Measurements from ENCODE around the gene GSTM3.
"Not testable (repeated sequence)": the region's sequence is repeated elsewhere in the genome, so short reads cannot be mapped to it uniquely, and the experiment has no call there.

GSTM3 gene

DNA sequence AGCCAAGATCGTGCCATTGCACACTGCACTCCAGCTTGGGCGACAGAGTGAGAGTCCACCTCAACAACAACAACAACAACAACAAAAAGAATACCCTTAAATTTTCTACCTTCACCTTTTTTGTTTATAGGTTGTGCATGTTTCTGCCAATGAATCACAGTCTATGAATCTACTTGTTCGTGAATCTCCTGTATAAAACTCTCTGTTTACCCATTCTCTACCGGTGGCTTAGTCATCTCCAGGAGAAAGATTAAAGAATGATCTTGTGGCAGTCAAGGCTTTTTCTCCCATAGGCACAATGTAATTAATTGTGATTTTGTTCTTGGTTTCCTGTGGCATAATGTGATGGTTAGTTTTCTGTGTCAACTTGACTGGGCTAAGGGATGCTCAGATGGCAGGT, 43.0 kb downstream of the GSTM3 start:
- H3K4me1 ChIP-seq (ENCODE audit: control insufficient read depth, low read depth, low read length); H3K9ac ChIP-seq (ENCODE audit: low read length); H3K4me3 ChIP-seq (ENCODE audit: low read length); H3K27ac ChIP-seq (ENCODE audit: low read length); H3K9me3 ChIP-seq (ENCODE audit: control insufficient read depth, low read depth, low read length); H3K36me3 ChIP-seq (ENCODE audit: control insufficient read depth, low read depth, low read length); H3K27me3 ChIP-seq (ENCODE audit: control insufficient read depth, insufficient read depth, low read length): not testable (repeated sequence)

DNA sequence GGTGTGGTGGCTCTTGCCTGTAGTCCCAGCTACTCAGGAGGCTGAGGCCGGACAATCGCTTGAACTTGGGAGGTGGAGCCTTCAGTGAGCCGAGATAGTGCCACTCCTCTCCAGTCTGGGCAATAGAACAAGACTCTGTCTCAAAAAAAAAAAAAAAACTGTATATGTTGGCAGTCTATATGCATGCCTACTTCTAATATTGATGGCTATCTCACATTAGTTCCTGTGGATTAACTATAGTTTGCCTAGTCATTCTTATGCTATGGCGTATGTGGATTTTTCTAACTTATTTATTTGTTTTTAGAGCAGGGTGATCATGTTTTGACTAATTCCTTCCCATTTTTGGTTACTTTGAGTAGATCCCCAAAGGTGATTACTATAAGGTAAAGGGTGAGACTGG, 43.8 kb downstream of the GSTM3 start:
- H3K27me3 ChIP-seq (ENCODE audit: control insufficient read depth, insufficient read depth, low read length): no peaks in the 10 kb centered on the region
- H3K4me3 ChIP-seq (ENCODE audit: low read length): no peak overlapping the region
- no peaks in the 10 kb centered on the region for H3K4me1 ChIP-seq (ENCODE audit: control insufficient read depth, low read depth, low read length)
- H3K36me3 ChIP-seq (ENCODE audit: control insufficient read depth, low read depth, low read length): no peaks in the 10 kb centered on the region
- H3K27ac ChIP-seq (ENCODE audit: low read length): no peak overlapping the region
- no peaks in the 10 kb centered on the region for H3K9me3 ChIP-seq (ENCODE audit: control insufficient read depth, low read depth, low read length)
- no peak overlapping the region for H3K9ac ChIP-seq (ENCODE audit: low read length)

DNA sequence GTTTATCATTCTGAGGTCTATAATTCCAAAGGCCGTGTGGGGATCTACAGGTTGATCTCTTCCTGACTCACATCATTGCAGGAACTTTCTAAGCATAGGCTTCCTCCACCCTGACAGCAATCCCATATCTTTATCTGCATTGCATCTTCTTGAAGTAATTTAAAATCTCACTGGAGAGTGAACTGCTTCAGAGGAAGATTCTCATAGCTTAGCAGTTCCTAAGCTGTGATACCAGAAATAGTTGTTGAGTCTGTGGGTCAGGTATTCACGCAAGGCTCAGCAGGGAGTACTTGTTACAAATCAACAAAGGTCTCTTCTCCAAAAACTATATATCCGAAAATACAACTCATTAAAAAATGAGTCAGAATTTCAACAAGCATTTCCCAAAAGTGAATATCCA, 45.7 kb downstream of the GSTM3 start:
- H3K9ac ChIP-seq (ENCODE audit: low read length); H3K27me3 ChIP-seq (ENCODE audit: control insufficient read depth, insufficient read depth, low read length); H3K4me1 ChIP-seq (ENCODE audit: control insufficient read depth, low read depth, low read length); H3K9me3 ChIP-seq (ENCODE audit: control insufficient read depth, low read depth, low read length); H3K4me3 ChIP-seq (ENCODE audit: low read length); H3K36me3 ChIP-seq (ENCODE audit: control insufficient read depth, low read depth, low read length); H3K27ac ChIP-seq (ENCODE audit: low read length): not testable (repeated sequence)

DNA sequence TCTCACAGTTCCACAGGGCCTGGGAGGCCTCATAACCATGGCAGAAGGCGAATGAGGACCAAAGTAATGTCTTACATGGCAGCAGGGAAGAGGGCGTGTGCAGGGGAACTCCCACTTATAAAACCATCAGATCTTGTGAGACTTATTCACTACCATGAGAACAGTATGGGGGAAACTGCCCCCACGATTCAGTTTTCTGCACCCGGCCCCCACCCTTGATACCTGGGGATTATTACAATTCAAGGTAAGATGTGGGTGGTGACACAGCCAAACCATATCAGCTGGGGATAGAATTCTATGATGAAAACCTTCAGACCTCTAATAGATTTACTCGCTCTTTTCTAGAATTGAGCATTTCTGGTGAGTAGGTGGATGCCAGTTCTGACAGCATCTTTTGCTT, 46.4 kb downstream of the GSTM3 start:
- H3K4me1 ChIP-seq (ENCODE audit: control insufficient read depth, low read depth, low read length); H3K4me3 ChIP-seq (ENCODE audit: low read length); H3K9me3 ChIP-seq (ENCODE audit: control insufficient read depth, low read depth, low read length); H3K27me3 ChIP-seq (ENCODE audit: control insufficient read depth, insufficient read depth, low read length); H3K27ac ChIP-seq (ENCODE audit: low read length); H3K9ac ChIP-seq (ENCODE audit: low read length); H3K36me3 ChIP-seq (ENCODE audit: control insufficient read depth, low read depth, low read length): not testable (repeated sequence)

DNA sequence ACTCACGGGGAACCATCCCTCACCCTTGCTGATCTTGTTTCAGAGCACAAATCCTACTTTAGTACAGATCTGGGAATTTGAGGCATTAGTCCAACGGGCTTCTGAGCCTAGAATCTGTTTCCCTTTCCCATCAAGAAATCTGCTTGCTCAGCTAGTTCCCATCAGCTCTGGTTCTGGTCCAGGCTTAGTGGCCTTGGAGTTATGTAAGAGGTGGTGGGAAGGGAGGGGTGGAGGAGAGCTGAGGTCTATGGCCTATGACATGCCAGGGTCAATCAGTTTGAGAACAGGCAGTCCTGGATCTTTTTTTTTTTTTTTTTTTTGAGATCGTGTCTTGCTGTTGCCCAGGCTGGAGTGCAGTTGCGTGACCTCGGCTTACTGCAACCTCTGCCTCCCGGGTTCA, 49.1 kb downstream of the GSTM3 start:
- Histone ChIP-seq H3K9ac (ENCODE audit: low read length) (no peak overlapping the region), H3K4me3 (ENCODE audit: low read length) (no peak overlapping the region)

DNA sequence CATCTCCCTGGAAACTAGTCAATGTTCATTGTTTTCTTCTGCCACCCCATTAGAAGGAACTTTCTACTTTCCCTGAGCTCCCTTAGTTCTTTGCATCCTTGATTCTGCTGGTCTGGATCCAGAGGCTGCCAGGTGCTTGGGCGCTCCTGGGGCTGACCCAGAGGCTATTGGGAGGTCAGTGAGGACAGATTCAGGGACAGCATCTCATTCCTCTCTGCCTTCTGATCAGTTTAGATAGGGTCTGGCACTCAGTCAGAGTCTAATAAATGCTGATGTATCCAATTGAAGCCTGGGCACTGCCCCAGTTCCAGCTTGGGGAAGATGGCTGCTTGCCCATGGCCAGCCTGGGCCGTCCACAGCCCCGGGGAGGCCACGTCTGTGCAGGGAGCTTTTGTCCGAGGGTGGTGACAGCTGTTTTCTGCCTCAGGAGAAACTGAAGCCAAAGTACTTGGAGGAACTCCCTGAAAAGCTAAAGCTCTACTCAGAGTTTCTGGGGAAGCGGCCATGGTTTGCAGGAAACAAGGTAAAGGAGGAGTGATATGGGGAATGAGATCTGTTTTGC, 50.9 kb downstream of the GSTM3 start:
- no peak overlapping the region for H3K9ac ChIP-seq (ENCODE audit: low read length)
- no peak overlapping the region for H3K27ac ChIP-seq (ENCODE audit: low read length)
- H3K36me3 ChIP-seq (ENCODE audit: control insufficient read depth, low read depth, low read length): no peaks in the 10 kb centered on the region
- no peaks in the 10 kb centered on the region for H3K9me3 ChIP-seq (ENCODE audit: control insufficient read depth, low read depth, low read length)
- no peaks in the 10 kb centered on the region for H3K4me1 ChIP-seq (ENCODE audit: control insufficient read depth, low read depth, low read length)
- H3K4me3 ChIP-seq (ENCODE audit: low read length): no peak overlapping the region
- no peaks in the 10 kb centered on the region for H3K27me3 ChIP-seq (ENCODE audit: control insufficient read depth, insufficient read depth, low read length)

More for the DNA sequence above, 49.1 kb downstream of the GSTM3 start:
- no peaks in the 10 kb centered on the region for H3K4me1 ChIP-seq (ENCODE audit: control insufficient read depth, low read depth, low read length)
- no peaks in the 10 kb centered on the region for H3K9me3 ChIP-seq (ENCODE audit: control insufficient read depth, low read depth, low read length)
- no peaks in the 10 kb centered on the region for H3K36me3 ChIP-seq (ENCODE audit: control insufficient read depth, low read depth, low read length)
- no peaks in the 10 kb centered on the region for H3K27me3 ChIP-seq (ENCODE audit: control insufficient read depth, insufficient read depth, low read length)
- no peak overlapping the region for H3K27ac ChIP-seq (ENCODE audit: low read length)

DNA sequence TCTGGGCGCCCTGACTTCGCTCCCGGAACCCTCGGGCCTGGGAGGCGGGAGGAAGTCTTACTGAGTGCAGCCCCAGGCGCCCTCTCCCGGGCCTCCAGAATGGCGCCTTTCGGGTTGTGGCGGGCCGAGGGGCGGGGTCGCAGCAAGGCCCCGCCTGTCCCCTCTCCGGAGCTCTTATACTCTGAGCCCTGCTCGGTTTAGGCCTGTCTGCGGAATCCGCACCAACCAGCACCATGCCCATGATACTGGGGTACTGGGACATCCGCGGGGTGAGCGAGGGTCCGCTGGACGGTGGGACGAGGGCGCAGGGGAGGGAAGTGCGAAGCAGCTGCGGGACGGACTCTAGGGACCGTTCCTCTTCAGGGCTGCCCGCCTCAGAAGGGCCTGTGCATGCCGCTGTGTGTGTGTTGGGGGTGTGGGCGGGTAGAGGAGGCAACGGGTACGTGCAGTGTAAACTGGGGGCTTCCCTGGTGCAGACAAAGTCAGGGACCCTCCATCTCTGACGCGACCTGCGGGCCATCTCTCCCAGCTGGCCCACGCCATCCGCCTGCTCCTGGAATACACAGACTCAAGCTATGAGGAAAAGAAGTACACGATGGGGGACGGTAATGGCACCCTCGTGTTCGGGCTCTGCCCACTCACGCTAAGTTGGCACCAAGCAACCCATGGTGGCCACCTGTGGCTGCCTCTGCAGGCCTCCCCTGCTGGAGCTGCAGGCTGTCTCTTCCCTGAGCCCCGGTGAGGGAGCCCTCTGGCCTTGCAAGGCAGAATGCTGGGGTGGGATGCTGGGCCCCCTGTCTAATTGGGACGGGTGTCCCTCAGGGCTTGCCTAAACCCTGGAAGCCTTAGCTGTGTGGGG, 53.0 kb downstream of the GSTM3 start, which contains the start of gene GSTM1:
Gene GSTM1 (plus strand): TSS at position 177 of the 859 bp plus-strand sequence. CDS start 57 bp downstream, at position 234.
- peak within 1 kb of the TSS; percentile 36 for H3K9ac ChIP-seq (ENCODE audit: low read length)
- H3K4me3 ChIP-seq (ENCODE audit: low read length): peak within 1 kb of the TSS; percentile 66
- H3K27me3 ChIP-seq (ENCODE audit: control insufficient read depth, insufficient read depth, low read length): no peaks in the 10 kb centered on the region
- no peaks in the 10 kb centered on the region for H3K36me3 ChIP-seq (ENCODE audit: control insufficient read depth, low read depth, low read length)
- no peaks in the 10 kb centered on the region for H3K4me1 ChIP-seq (ENCODE audit: control insufficient read depth, low read depth, low read length)
- no peaks in the 10 kb centered on the region for H3K9me3 ChIP-seq (ENCODE audit: control insufficient read depth, low read depth, low read length)
- no peak within 1 kb of the TSS for H3K27ac ChIP-seq (ENCODE audit: low read length)

DNA sequence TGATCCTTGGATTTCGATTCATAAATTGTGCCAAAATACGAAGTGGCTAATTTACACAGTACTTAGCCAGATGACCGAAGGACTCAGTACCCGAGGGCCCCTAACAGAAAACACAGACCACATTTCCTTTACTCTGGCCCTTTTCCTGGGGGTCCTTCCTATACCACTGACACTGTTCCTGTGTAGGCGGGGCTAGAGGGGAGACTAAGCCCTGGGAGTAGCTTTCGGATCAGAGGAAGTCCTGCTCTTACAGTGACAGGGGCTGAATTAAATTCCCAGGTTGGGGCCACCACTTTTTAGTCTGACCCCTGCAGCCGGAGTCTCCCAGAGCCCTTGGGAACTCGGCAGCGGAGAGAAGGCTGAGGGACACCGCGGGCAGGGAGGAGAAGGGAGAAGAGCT, 53.7 kb downstream of the GSTM3 start:
- H3K27ac ChIP-seq (ENCODE audit: low read length); H3K36me3 ChIP-seq (ENCODE audit: control insufficient read depth, low read depth, low read length); H3K9ac ChIP-seq (ENCODE audit: low read length); H3K27me3 ChIP-seq (ENCODE audit: control insufficient read depth, insufficient read depth, low read length); H3K9me3 ChIP-seq (ENCODE audit: control insufficient read depth, low read depth, low read length); H3K4me1 ChIP-seq (ENCODE audit: control insufficient read depth, low read depth, low read length): not testable (repeated sequence)
- H3K4me3 ChIP-seq (ENCODE audit: low read length): peak overlapping the region; percentile 66

DNA sequence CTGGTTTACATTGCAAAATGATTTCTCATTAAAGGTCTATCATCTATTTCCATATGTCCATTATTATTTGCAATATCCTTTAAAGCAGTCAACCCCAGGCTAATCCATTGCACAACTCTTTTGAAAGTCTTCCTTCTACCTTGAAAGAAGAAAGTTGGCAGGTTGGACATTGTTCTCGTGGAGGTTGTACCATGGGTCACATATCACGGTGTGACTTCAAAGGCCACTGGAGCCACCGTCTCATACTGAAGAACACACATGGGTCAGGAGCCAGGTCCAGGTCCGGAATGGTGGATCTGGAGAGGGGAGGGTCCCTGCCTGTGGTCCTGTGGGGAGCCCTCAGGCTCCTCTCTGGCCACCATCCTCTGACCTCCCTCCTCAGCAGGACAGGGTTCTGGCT, 54.9 kb downstream of the GSTM3 start:
- H3K9me3 ChIP-seq (ENCODE audit: control insufficient read depth, low read depth, low read length); H3K9ac ChIP-seq (ENCODE audit: low read length); H3K4me3 ChIP-seq (ENCODE audit: low read length); H3K27me3 ChIP-seq (ENCODE audit: control insufficient read depth, insufficient read depth, low read length); H3K36me3 ChIP-seq (ENCODE audit: control insufficient read depth, low read depth, low read length); H3K4me1 ChIP-seq (ENCODE audit: control insufficient read depth, low read depth, low read length); H3K27ac ChIP-seq (ENCODE audit: low read length): not testable (repeated sequence)

DNA sequence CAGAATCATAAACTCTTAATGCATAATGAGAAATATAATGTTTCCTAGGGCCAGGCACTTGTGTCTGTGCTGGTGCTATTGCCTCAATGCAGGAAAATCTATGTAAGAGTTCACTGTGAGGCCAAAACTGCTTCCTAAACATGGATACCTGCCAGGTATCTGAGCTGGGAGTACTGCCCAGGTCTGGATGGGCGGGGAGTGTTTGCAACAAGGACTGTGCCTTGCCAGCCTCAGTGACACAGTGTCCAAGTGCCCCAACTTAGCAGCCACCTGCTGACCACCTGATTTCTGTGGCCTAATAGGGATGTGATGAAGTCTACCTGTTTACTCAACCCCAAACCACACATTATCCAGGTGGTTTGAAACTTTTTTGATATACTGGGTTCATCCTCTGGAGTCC, 55.4 kb downstream of the GSTM3 start:
- not testable (repeated sequence) for H3K4me1 ChIP-seq (ENCODE audit: control insufficient read depth, low read depth, low read length); H3K9ac ChIP-seq (ENCODE audit: low read length); H3K27me3 ChIP-seq (ENCODE audit: control insufficient read depth, insufficient read depth, low read length); H3K9me3 ChIP-seq (ENCODE audit: control insufficient read depth, low read depth, low read length); H3K36me3 ChIP-seq (ENCODE audit: control insufficient read depth, low read depth, low read length); H3K27ac ChIP-seq (ENCODE audit: low read length); H3K4me3 ChIP-seq (ENCODE audit: low read length)

DNA sequence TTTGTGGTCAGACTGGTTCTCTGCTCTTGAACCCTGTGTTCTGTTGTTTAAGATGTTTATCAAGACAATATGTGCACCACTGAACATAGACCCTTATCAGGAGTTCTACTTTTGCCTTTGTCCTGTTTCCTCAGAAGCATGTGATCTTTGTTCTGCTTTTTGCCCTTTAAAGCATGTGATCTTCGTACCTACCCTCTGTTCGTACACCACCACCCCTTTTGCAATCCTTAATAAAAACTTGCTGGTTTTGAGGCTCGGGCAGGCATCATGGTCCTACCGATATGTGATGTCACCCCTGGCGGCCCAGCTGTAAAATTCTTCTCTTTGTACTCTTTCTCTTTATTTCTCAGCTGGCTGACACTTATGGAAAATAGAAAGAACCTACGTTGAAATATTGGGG, 56.1 kb downstream of the GSTM3 start:
- H3K9me3 ChIP-seq (ENCODE audit: control insufficient read depth, low read depth, low read length); H3K27me3 ChIP-seq (ENCODE audit: control insufficient read depth, insufficient read depth, low read length); H3K4me3 ChIP-seq (ENCODE audit: low read length); H3K9ac ChIP-seq (ENCODE audit: low read length); H3K36me3 ChIP-seq (ENCODE audit: control insufficient read depth, low read depth, low read length); H3K27ac ChIP-seq (ENCODE audit: low read length); H3K4me1 ChIP-seq (ENCODE audit: control insufficient read depth, low read depth, low read length): not testable (repeated sequence)
